Neural cell (in vitro differentiated cells): ENCODE results near the gene ZCWPW1.

Experiments
- CTCF ChIP-seq: fragments of 450-650 bp; IDR thresholded peaks from 2 replicates; pipeline ENCODE4 v1.5.1; 2014; ENCODE audit warnings: antibody characterized with exemption, mild to moderate bottlenecking, moderate library complexity; ENCODE audit not compliant: poor library complexity, severe bottlenecking
- EP300 ChIP-seq: fragments of 450-650 bp; conservative IDR thresholded peaks from 2 replicates; pipeline ENCODE4 v1.6.1; 2014; ENCODE audit warnings: antibody characterized with exemption, mild to moderate bottlenecking, moderate library complexity; ENCODE audit not compliant: poor library complexity, severe bottlenecking
- POLR2AphosphoS5 ChIP-seq: IDR thresholded peaks from 2 replicates; pipeline ENCODE4 v1.6.1; 2012
- RAD21 ChIP-seq: fragments of 450-650 bp; conservative IDR thresholded peaks from 2 replicates; pipeline ENCODE4 v1.6.1; 2014; ENCODE audit warnings: antibody characterized with exemption, mild to moderate bottlenecking, moderate library complexity
- REST ChIP-seq: IDR thresholded peaks from 2 replicates; pipeline ENCODE4 v1.6.1; 2012; ENCODE audit warnings: borderline replicate concordance
- SMC3 ChIP-seq: fragments of 450-650 bp; conservative IDR thresholded peaks from 2 replicates; pipeline ENCODE4 v1.6.1; 2014; ENCODE audit warnings: antibody characterized with exemption, mild to moderate bottlenecking, moderate library complexity; ENCODE audit not compliant: poor library complexity
- TAF1 ChIP-seq: IDR thresholded peaks from 2 replicates; pipeline ENCODE4 v1.6.1; 2012; ENCODE audit warnings: low read depth

- TF ChIP-seq EP300 = no peak
- no peak for TF ChIP-seq CTCF
- TF ChIP-seq TAF1 = no peak
- no peak for TF ChIP-seq REST
- TF ChIP-seq POLR2AphosphoS5 = no peak
- no peak for TF ChIP-seq RAD21
- no peak for TF ChIP-seq SMC3
Observed at GRCh38 chr7:100476101-100476780, 47.7 kb upstream of the ZCWPW1 start.
